Endothelial cell of hepatic sinusoid (primary cell): ENCODE results near the gene GADL1.

Source experiments
- in situ Hi-C: cut with HindIII; loops from 2 replicates; pipeline ENCODE4 v1.10.0; 2017; ENCODE audit warnings: low sequenced_read_pairs

Gene GADL1

DNA sequence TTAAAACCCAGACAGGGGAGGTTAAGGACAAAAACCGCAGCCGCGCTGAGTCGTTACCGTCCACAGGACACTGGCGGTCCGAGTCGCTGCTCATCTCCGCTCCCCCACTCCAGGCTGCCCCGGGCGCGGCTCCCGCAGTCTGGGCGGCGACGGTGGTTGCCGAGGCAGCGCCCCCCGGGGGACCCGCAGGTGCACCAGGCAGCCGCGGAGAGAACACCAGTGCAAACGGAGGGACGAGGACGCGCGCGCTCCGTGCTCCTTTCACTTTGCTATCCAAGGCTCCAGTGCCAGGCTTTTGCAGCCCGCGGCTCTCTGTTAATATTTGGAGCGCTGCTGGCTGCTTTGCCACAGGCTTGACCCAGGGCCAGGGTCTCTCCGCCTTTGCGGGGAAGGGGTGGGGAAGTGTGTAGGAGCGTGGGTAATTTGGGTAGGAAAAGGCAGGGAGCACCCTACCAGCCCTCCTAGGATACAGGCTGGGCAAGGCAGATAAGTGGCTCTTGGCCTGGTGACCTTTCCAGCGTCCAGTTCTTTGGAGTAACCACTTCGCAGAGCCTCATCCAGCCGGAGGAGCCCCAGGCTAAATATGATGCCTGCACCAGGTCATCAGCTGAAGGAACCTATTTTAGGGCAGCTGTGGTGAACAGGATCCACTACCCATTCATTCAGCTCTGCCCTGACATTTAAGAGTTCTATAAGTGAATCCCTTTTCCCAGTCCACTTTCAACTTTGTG is at the start of gene GADL1:
TSS of gene GADL1 (minus strand) at position 141 of the 731 bp plus-strand sequence. CDS start at position 94, 47 bp downstream.
- in situ Hi-C loops = no loop called here

- in situ Hi-C loops = no loop called here
Observed at GRCh38 chr3:30944124-30944523, 49.7 kb upstream of the GADL1 start.

GRCh38 chr3:30943206-30943605 is 48.7 kb upstream of the GADL1 start:
- in situ Hi-C loops = no loop called here

- in situ Hi-C loops = no loop called here
Observed at GRCh38 chr3:30941342-30941741, 46.9 kb upstream of the GADL1 start.

- in situ Hi-C loops = no loop called here
Observed at GRCh38 chr3:30940740-30941139, 46.3 kb upstream of the GADL1 start.

- in situ Hi-C loops = no loop called here
Observed at GRCh38 chr3:30934208-30934550, 39.7 kb upstream of the GADL1 start.

DNA sequence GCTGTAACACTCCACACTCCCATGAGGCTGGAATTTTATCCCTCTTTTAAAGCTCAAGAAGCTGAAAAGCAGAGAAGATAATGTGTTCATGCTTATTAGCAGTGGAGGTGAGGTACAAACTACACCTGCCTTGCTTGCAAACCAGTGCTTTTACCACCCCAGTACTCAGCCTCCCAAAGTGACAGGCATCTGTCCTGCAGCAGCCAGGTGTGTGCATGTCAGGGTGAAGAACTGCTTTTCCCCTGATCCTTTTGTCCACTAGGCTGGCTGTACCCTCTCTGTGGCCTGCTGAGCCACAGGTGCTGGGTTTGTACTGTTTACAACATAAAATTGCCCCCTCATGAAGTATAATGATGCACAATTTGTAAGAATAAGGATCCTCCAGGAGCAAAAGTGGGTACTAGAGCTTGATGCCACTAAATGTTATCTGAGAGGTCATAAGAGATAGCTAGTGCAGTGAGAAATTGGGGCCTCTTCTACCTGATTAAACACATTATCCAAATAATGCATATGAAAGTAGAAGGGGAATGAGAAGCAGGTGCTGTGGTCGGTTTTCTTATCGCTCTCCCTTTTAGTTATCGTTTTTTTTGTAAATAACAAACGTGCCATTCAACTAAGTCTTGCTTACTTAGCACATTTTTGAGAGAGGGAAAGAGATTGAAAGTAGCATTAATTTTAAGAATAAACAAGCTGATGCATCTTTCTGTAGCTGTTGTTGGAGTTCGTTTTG is 39.2 kb upstream of the GADL1 start:
- in situ Hi-C loops = no loop called here

- in situ Hi-C loops = no loop called here
Observed at GRCh38 chr3:30932513-30933098, 38.1 kb upstream of the GADL1 start.

DNA sequence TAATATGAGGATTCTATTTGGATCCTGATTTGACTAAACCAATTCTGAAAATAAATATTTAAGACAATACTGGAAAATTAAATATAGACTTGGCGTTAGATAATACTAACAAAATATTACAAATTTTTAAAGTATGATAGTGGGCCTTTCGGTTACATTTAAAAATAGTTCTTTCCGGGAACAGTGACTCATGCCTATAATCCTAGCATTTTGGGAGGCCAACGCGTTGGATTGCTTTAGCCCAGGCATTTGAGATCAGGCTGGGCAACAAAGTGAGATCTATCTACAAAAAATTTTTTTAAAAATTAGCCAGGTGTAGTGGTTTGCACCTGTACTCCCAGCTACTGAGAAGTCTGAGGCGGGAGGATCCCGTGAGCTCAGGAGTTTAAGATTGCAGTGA is 30.3 kb upstream of the GADL1 start:
- in situ Hi-C loops = no loop called here

- in situ Hi-C loops = no loop called here
Observed at GRCh38 chr3:30919564-30919963, 25.1 kb upstream of the GADL1 start.

- in situ Hi-C loops = no loop called here
Observed at GRCh38 chr3:30918761-30919160, 24.3 kb upstream of the GADL1 start.

GRCh38 chr3:30915782-30916181 is 21.3 kb upstream of the GADL1 start:
- in situ Hi-C loops = no loop called here

GRCh38 chr3:30914696-30915095 is 20.2 kb upstream of the GADL1 start:
- in situ Hi-C loops = no loop called here

DNA sequence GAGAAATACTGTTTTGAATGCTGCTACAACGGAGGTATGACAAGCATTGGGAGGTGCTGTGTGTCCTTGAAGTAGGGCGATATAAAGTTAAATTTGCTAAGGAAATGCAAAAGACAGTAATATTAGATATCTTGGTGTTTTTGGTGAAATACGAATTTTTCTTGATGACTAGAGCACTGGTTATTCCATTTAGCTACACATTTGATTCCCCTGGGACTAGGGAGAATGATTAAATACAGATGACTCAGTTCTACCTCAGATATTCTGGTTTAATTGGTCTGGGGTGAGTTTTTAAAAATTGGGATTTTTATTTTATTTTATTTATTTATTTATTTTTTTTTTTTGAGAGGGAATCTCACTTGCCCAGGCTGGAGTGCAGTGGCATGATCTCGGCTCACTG is 18.7 kb upstream of the GADL1 start:
- in situ Hi-C loops = no loop called here

- in situ Hi-C loops = no loop called here
Observed at GRCh38 chr3:30912301-30912700, 17.8 kb upstream of the GADL1 start.

DNA sequence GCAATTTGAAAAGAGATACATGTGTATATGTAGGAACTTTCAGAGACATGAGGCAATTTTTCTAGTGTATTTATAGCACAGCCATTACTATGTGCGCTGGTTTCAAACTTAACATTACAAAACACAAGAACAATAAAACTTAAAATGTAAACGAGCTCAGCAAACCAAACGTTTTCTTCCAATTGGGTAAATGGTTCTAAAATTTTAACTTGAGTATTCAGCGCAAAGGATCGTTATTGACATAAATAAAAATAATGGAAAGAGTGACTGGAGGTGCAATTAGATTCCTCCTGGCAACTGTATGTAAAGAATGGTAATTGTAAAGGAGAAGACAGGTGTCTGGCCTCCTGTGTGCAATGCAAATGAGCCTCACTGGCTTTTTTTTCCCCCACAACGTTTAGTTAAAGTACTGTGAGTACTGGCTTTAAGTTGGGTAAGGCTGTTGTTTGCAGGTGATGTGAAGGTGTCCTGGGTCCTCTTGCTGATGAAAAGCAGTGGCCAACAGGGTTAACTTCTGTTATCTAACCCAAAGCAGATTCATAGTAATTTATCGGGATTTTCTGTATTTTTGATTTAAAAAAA is 14.1 kb upstream of the GADL1 start:
- in situ Hi-C loops = no loop called here

GRCh38 chr3:30904996-30905395 is 10.5 kb upstream of the GADL1 start:
- in situ Hi-C loops = no loop called here

DNA sequence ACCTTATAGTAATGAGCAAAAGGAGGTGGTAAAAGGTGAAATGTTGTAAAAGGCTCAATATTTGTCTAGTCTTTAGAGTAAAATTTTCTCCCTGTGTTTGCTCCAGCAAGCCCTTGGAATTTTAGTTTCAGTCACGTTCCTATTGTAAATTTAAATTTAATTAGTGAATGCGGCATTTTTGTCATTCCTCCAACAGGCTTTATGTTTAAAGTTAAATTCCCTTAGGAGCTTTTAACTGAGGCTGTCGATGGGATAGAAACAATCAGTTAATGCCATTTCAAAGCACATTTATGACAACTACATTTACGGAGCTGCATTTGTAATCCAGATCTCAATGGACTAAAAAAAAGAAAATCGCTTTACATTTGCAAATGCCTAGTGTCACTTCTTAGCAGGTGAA is 868 bp upstream of the GADL1 start:
- in situ Hi-C loops = no loop called here

GRCh38 chr3:30893678-30894325 is 659 bp downstream of the GADL1 start:
- in situ Hi-C loops = no loop called here

DNA sequence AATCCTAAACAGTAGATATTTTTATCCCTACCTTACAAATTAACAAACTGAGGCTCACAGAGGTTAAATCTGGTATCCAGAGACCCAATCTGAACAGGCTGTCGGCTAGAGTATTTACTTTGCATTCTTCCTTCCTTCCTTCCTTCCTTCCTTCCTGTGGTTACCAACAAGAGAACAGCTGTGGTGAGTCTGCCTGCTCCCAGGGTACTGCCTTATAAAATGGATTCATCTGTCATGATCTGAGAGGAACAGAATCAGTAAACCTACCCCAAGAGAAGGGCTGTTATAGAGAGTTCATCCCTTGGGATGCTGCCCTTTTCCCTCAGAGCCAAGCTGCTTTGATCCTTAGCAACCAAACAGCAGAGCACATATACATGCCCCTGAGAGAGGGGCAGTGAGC is 3.6 kb downstream of the GADL1 start:
- in situ Hi-C loops = no loop called here

- in situ Hi-C loops = no loop called here
Observed at GRCh38 chr3:30886888-30887287, 7.6 kb downstream of the GADL1 start.
